ENCODE data around the gene TMEM132A. TPM values are rescaled to one million over a fixed set of nuclear protein-coding genes. Genes with fewer than 3 reads are reported as not detected.

TMEM132A gene
- total and polyA plus RNA-seq, 2 of the 13 experiments (the other 11 are each of a cell fraction or from before 2014, with no cell fraction given), result 11.1 to 32.9 TPM

- TF ChIP-seq ZBTB37 (CRISPR knock-in tag; IDR thresholded peaks at IDR 0.05) (no peak), ARID2 (CRISPR knock-in tag; IDR thresholded peaks at IDR 0.05; ENCODE audit: borderline replicate concordance) (no peak)
Observed at GRCh38 chr11:60957188-60957587, 32.9 kb downstream of the TMEM132A start (continued).

GRCh38 chr11:60959431-60959830 is 35.2 kb downstream of the TMEM132A start:
- in situ Hi-C loops (cut with HindIII; ENCODE audit: extremely low pct_ligation_motif_present, low pct_unique_long_range_greater_than_20kb) (no loop called here), intact Hi-C loops (cut with micrococcal nuclease; ENCODE audit: unreplicated experiment) (no loop called here)
- Histone ChIP-seq H3K4me3 (replicated peaks in 1 of 3; ENCODE audit: insufficient read depth in 1 of 3, low read depth in 2 of 3, low read length in 3 of 3) (no peak overlapping the region), H3K27me3 (ENCODE audit: control insufficient read depth in 1 of 2, insufficient read depth in 2 of 2, low read length in 2 of 2) (peaks cover 0 to 18% of the 10 kb centered on the region in 2 experiments; a peak in 3 of 5 replicates), H3K4me2 (ENCODE audit: low read depth, low read length) (no peak overlapping the region), H3K9me3 (ENCODE audit: low read length) (no peaks in the 10 kb centered on the region), H4K20me1 (ENCODE audit: insufficient read depth, low read length) (no peaks in the 10 kb centered on the region), H3K4me1 (ENCODE audit: insufficient read depth, low read length) (no peaks in the 10 kb centered on the region), H3K9ac (ENCODE audit: insufficient read depth, low read depth, low read length) (no peak overlapping the region), H3K27ac (ENCODE audit: extremely low read length, insufficient read depth, low read length) (no peak overlapping the region), H3K79me2 (ENCODE audit: insufficient read depth, low read length) (no peaks in the 10 kb centered on the region), H3K36me3 (replicated peaks in 1 of 2; ENCODE audit: control insufficient read depth in 1 of 2, insufficient read depth in 2 of 2, low read length in 2 of 2) (no peaks in the 10 kb centered on the region), H2AFZ (ENCODE audit: low read length) (no peak overlapping the region)
- CTCF ChIA-PET (ENCODE audit: low intra/inter-chr PET ratio, low total read pairs), result no interaction called here
- FAIRE-seq (no peak), DNase-seq (ENCODE audit: low spot score) (no peak), ATAC-seq (no peak)
- WGBS (ENCODE audit: low lambda C conversion rate), result 10% methylated on average over 4 of the region's 6 CpGs
- POLR2A ChIA-PET, result interaction anchor here (0.6 kb wide), 1 partner anchor 678 kb away, joined by 3 read pairs; no protein-coding TSS in a partner anchor
- BruUV-seq (replicated peaks), result no TSS peak
- TF ChIP-seq MAZ (IDR thresholded peaks at IDR 0.05; ENCODE audit: borderline replicate concordance, low read depth, low read length) (no peak), MAZ (CRISPR knock-in tag; IDR thresholded peaks at IDR 0.05; ENCODE audit: low read depth) (no peak), ZNF430 (CRISPR knock-in tag; IDR thresholded peaks at IDR 0.05) (no peak), XRCC5 (optimal IDR thresholded peaks at IDR 0.05; ENCODE audit: low read length) (no peak), BRD4 (CRISPR knock-in tag; IDR thresholded peaks at IDR 0.05) (no peak), ARNTL (CRISPR knock-in tag; IDR thresholded peaks at IDR 0.05) (no peak), HNRNPLL (IDR thresholded peaks at IDR 0.05; ENCODE audit: low read depth, low read length, poor library complexity, severe bottlenecking) (no peak), ZNF350 (CRISPR knock-in tag; IDR thresholded peaks at IDR 0.05; ENCODE audit: borderline replicate concordance, low read depth) (no peak), ZBTB1 (CRISPR knock-in tag; IDR thresholded peaks at IDR 0.05; ENCODE audit: borderline replicate concordance) (no peak), CSRNP1 (CRISPR knock-in tag; IDR thresholded peaks at IDR 0.05) (no peak), ZSCAN9 (CRISPR knock-in tag; IDR thresholded peaks at IDR 0.05; ENCODE audit: borderline replicate concordance) (no peak), GATAD1 (CRISPR knock-in tag; IDR thresholded peaks at IDR 0.05) (no peak)
- TF ChIP-seq, protein P1, sequence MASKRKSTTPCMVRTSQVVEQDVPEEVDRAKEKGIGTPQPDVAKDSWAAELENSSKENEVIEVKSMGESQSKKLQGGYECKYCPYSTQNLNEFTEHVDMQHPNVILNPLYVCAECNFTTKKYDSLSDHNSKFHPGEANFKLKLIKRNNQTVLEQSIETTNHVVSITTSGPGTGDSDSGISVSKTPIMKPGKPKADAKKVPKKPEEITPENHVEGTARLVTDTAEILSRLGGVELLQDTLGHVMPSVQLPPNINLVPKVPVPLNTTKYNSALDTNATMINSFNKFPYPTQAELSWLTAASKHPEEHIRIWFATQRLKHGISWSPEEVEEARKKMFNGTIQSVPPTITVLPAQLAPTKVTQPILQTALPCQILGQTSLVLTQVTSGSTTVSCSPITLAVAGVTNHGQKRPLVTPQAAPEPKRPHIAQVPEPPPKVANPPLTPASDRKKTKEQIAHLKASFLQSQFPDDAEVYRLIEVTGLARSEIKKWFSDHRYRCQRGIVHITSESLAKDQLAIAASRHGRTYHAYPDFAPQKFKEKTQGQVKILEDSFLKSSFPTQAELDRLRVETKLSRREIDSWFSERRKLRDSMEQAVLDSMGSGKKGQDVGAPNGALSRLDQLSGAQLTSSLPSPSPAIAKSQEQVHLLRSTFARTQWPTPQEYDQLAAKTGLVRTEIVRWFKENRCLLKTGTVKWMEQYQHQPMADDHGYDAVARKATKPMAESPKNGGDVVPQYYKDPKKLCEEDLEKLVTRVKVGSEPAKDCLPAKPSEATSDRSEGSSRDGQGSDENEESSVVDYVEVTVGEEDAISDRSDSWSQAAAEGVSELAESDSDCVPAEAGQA (IDR thresholded peaks at IDR 0.05; ENCODE audit: low read depth), result no peak
- TF ChIP-seq, protein P1 (CRISPR knock-in tag; IDR thresholded peaks at IDR 0.05; ENCODE audit: borderline replicate concordance), result no peak
